Measurements from ENCODE around the gene MMAA.

The MMAA gene

GRCh38 chr4:145709336-145709735, 90.2 kb downstream of the MMAA start:
- no peak for DNase-seq (ENCODE audit: low read depth)
- H3K4me3 ChIP-seq (replicated peaks; ENCODE audit: low read depth, low read length) = no peak overlapping the region
- TF ChIP-seq CTCF (IDR thresholded peaks at IDR 0.05; ENCODE audit: low read length, missing control alignments) = no peak

Data from fibroblast of pulmonary artery (primary cell).